Cardiac muscle cell (in vitro differentiated cells and primary cell): ENCODE measurements around the gene DTNA. TPM values are rescaled to one million over a fixed set of nuclear protein-coding genes. Genes with fewer than 3 reads are reported as not detected.
A peak's percentile ranks its signal among the peaks of the same experiment; 100 is the strongest.

Experiments used
- DNase-seq, 2 donors: peaks; one replicate each; pipeline versions ENCODE4 v3.0.0 to v3.0.0-alpha.2; 2010 to 2017; ENCODE audit warnings: low read depth in 1 of 2, low spot score in 1 of 2
- H3K27ac ChIP-seq: fragments of 200-600 bp; sonication (generic); 2 replicates; pipeline ENCODE4 v1.5.1; 2016
- H3K27me3 ChIP-seq: fragments of 200-600 bp; sonication (generic); 2 replicates; pipeline ENCODE4 v1.6.0; 2016; ENCODE audit warnings: control low read depth
- H3K36me3 ChIP-seq: fragments of 200-600 bp; sonication (generic); 2 replicates; pipeline ENCODE4 v1.5.1; 2016; ENCODE audit warnings: control low read depth
- H3K4me1 ChIP-seq: fragments of 200-600 bp; sonication (generic); 2 replicates; pipeline ENCODE4 v1.8.1; 2017; ENCODE audit warnings: low read depth, mild to moderate bottlenecking, mixed run types
- H3K4me3 ChIP-seq: fragments of 200-600 bp; sonication (generic); 2 replicates; pipeline ENCODE4 v1.5.1; 2016; ENCODE audit warnings: mild to moderate bottlenecking
- H3K9me3 ChIP-seq: fragments of 200-600 bp; sonication (generic); 2 replicates; pipeline ENCODE4 v1.5.1; 2017; ENCODE audit warnings: low read depth, mild to moderate bottlenecking, control low read depth
- polyA plus RNA-seq: library from polyadenylated mRNA; unstranded; fragments of >200 nt; fragmentation: Nextera tagmentation; extraction: Ambion mirVana; gene quantifications from 2 replicates; pipeline ENCODE4 v1.2.1, GENCODE V29; 2016
- total RNA-seq: library from RNA; depleted of rRNA; stranded (reverse); fragments of >200 nt; gene quantifications from 2 replicates; pipeline ENCODE4 v1.2.3, GENCODE V29; 2016
- TF ChIP-seq, protein P1 (sequence below): IDR thresholded peaks from 2 replicates; pipeline ENCODE4 v1.5.1; 2012; ENCODE audit warnings: low read depth, mild to moderate bottlenecking, low read length

DTNA gene
- total and polyA plus RNA-seq, 2 experiments from 2014 or later: 19.6 to 34.6 TPM

DNA sequence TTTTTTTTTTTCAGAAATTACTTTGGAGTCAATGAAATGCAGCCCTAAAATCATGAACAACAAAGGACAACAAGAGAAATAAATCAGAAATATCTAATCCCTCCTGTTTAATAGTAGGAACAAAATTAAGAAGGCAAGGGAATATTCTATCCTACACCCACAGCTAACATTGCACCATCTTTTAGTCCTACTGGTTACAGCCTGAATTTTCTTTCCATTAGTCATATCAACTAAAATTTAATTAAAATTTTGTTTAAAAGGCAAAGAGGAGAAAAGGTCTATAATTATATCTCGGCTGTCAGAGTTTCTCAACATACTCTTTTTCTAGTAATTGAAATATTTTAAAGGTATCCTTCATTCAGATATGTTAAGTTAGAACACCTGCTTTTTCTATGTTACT lies 61.9 kb downstream of the DTNA start:
- Histone ChIP-seq H3K4me3 (no peak overlapping the region), H3K27ac (no peak overlapping the region), H3K27me3 (no peaks in the 10 kb centered on the region), H3K36me3 (no peaks in the 10 kb centered on the region), H3K4me1 (no peaks in the 10 kb centered on the region), H3K9me3 (no peaks in the 10 kb centered on the region)
- peak in 1 of 2 donors; percentile 13 for DNase-seq
- TF ChIP-seq, protein P1, sequence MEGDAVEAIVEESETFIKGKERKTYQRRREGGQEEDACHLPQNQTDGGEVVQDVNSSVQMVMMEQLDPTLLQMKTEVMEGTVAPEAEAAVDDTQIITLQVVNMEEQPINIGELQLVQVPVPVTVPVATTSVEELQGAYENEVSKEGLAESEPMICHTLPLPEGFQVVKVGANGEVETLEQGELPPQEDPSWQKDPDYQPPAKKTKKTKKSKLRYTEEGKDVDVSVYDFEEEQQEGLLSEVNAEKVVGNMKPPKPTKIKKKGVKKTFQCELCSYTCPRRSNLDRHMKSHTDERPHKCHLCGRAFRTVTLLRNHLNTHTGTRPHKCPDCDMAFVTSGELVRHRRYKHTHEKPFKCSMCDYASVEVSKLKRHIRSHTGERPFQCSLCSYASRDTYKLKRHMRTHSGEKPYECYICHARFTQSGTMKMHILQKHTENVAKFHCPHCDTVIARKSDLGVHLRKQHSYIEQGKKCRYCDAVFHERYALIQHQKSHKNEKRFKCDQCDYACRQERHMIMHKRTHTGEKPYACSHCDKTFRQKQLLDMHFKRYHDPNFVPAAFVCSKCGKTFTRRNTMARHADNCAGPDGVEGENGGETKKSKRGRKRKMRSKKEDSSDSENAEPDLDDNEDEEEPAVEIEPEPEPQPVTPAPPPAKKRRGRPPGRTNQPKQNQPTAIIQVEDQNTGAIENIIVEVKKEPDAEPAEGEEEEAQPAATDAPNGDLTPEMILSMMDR: no peak

DNA sequence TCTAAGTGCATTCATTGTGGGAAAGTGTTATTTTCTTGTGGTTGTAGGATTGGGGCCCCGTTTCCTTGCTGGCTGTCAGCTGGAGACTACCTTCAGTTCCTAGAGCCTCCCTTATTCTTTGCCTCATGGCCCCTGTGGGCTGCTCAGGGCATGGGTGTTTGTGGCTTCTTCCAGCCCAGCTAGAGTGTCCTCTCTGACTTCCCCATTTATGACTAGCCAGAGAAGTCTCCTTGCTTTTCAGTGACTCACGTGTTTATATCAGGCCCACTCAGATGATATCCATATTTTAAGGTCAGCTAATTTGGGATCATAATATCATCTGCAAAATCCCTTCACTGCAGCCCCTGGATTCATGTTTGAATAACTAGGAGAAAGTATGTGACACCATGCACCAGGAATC lies 62.8 kb downstream of the DTNA start:
- DNase-seq: peak in 1 of 2 donors; percentile 15
- H3K27ac ChIP-seq: no peak overlapping the region

GRCh38 chr18:34773378-34773777 lies 63.3 kb downstream of the DTNA start:
- TF ChIP-seq, protein P1: no peak
- H3K36me3 ChIP-seq: no peaks in the 10 kb centered on the region
- no peak for DNase-seq
- no peak overlapping the region for H3K4me3 ChIP-seq
- no peaks in the 10 kb centered on the region for H3K27me3 ChIP-seq
- no peaks in the 10 kb centered on the region for H3K9me3 ChIP-seq
- no peaks in the 10 kb centered on the region for H3K4me1 ChIP-seq
- H3K27ac ChIP-seq: no peak overlapping the region

More for the DNA sequence above, 62.8 kb downstream of the DTNA start:
- no peaks in the 10 kb centered on the region for H3K9me3 ChIP-seq
- H3K36me3 ChIP-seq: no peaks in the 10 kb centered on the region
- H3K4me1 ChIP-seq: no peaks in the 10 kb centered on the region
- TF ChIP-seq, protein P1: no peak
- H3K27me3 ChIP-seq: no peaks in the 10 kb centered on the region
- H3K4me3 ChIP-seq: no peak overlapping the region

DNA sequence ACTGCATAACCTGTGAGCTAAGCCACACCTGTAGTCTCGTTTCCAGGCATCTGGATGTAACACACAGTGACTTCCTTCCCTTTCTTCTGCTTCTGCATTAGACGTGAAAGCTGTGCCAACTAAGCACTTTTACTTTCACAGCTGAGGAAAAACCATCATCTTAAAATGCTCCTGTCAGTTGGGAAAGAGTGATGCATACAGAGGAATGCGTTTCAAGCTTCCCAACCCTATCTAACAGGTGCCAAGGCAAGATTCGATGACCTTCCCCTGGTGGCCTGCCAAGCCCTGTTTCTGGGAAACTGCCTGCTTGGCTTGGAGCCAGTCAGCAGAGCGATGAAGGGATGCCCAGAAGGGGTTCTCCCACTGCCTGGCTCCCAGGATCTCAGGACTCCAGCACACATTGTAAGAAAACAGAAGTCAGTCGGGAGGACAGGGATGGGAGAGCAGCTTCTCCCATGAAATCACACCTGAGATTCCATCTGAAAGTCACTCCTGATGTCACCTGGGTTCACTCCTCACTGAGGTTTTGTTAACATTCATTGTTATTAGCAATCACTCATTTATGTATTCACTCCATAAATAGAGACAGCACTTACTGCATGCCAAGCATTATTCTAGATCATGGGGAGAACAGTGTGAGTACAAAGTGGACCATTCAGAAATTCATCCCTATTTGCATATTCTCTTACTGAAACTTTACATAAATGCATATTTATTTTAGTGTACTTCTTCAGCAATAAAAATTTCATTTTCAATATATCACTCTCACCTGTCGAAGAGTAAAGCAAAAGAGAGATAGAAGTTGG lies 64.1 kb downstream of the DTNA start:
- no peaks in the 10 kb centered on the region for H3K4me1 ChIP-seq
- no peaks in the 10 kb centered on the region for H3K36me3 ChIP-seq
- TF ChIP-seq, protein P1: no peak
- H3K27ac ChIP-seq: no peak overlapping the region
- no peak overlapping the region for H3K4me3 ChIP-seq
- peak in 1 of 2 donors; percentile 29 for DNase-seq
- no peaks in the 10 kb centered on the region for H3K27me3 ChIP-seq
- H3K9me3 ChIP-seq: no peaks in the 10 kb centered on the region

GRCh38 chr18:34775461-34775860 lies 65.4 kb downstream of the DTNA start:
- Histone ChIP-seq H3K27me3 (no peaks in the 10 kb centered on the region), H3K9me3 (no peaks in the 10 kb centered on the region), H3K36me3 (no peaks in the 10 kb centered on the region), H3K4me3 (no peak overlapping the region), H3K4me1 (no peaks in the 10 kb centered on the region), H3K27ac (no peak overlapping the region)
- TF ChIP-seq, protein P1: no peak
- DNase-seq: no peak
